K562 (cell line): ENCODE data around the gene SYNGR3. TPM values are rescaled to one million over a fixed set of nuclear protein-coding genes. Genes with fewer than 3 reads are reported as not detected.

Experiments
- BDP1 ChIP-seq: IDR thresholded peaks from 3 replicates; pipeline ENCODE4 v1.6.1; 2011; ENCODE audit not compliant: insufficient read length, insufficient read depth
- CBX1 ChIP-seq: sonication (generic); IDR thresholded peaks from 2 replicates; pipeline ENCODE4 v1.6.1; 2016; ENCODE audit warnings: antibody characterized with exemption, low read depth, mild to moderate bottlenecking
- CCAR2 ChIP-seq: fragments of 200-400 bp; formaldehyde crosslinking; IDR thresholded peaks from 2 replicates; pipeline ENCODE4 v1.6.1; 2017; ENCODE audit warnings: mild to moderate bottlenecking, low read depth, low read length
- ELF4 ChIP-seq: fragments of 450-650 bp; formaldehyde crosslinking; IDR thresholded peaks from 2 replicates; pipeline ENCODE4 v1.4.0; 2022; ENCODE audit warnings: missing genetic modification characterization
- ESRRB ChIP-seq: fragments of 250-450 bp; sonication (Bioruptor Pico); IDR thresholded peaks from 2 replicates; pipeline ENCODE4 v1.5.0; 2020; ENCODE audit warnings: mild to moderate bottlenecking, moderate library complexity, borderline replicate concordance
- FOXO4 ChIP-seq: fragments of 450-650 bp; formaldehyde crosslinking; IDR thresholded peaks from 2 replicates; pipeline ENCODE4 v1.4.0; 2020; ENCODE audit warnings: mild to moderate bottlenecking, moderate library complexity
- HNRNPK ChIP-seq: fragments of 200-400 bp; formaldehyde crosslinking; IDR thresholded peaks from one replicate; pipeline ENCODE4 v1.6.1; 2018; ENCODE audit warnings: mild to moderate bottlenecking, low read depth, low read length; ENCODE audit not compliant: poor library complexity, severe bottlenecking
- HNRNPL ChIP-seq: fragments of 200-400 bp; formaldehyde crosslinking; IDR thresholded peaks from 2 replicates; pipeline ENCODE4 v1.6.1; 2017; ENCODE audit warnings: low read depth, mild to moderate bottlenecking, low read length
- MYC ChIP-seq, 2 experiments: fragments of 250-450 bp in 1 of 2; sonication (Bioruptor Pico) in 1 of 2; IDR thresholded peaks; 2 replicates each; pipeline versions ENCODE4 v1.5.1 to v1.6.1; 2012 to 2021; ENCODE audit warnings: low read depth in 2 of 2, borderline replicate concordance in 1 of 2, improper control_type of control experiment in 1 of 2, low read length in 1 of 2, mild to moderate bottlenecking in 1 of 2, moderate library complexity in 1 of 2
- PBX2 ChIP-seq, 2 experiments: IDR thresholded peaks in 1 of 2; conservative IDR thresholded peaks in 1 of 2; 2 replicates each; pipeline ENCODE4 v1.6.1; 2016; ENCODE audit warnings: low read depth in 2 of 2, mild to moderate bottlenecking in 1 of 2, missing compliant biosample characterization in 1 of 2, missing genetic modification characterization in 1 of 2, moderate library complexity in 1 of 2
- POLR2AphosphoS2 ChIP-seq: IDR thresholded peaks from 2 replicates; pipeline ENCODE4 v1.6.1; 2012; ENCODE audit warnings: low read length, improper control_type of control experiment
- PREB ChIP-seq: sonication (generic); formaldehyde crosslinking; IDR thresholded peaks from 2 replicates; pipeline ENCODE4 v1.8.1; 2023; ENCODE audit warnings: mild to moderate bottlenecking, missing genetic modification reagents
- TFAP4 ChIP-seq: sonication (generic); formaldehyde crosslinking; IDR thresholded peaks from 2 replicates; pipeline ENCODE4 v1.8.0; 2022; ENCODE audit warnings: missing genetic modification reagents, mild to moderate bottlenecking, moderate library complexity, borderline replicate concordance
- ZNF511 ChIP-seq: sonication (generic); formaldehyde crosslinking; IDR thresholded peaks from 2 replicates; pipeline ENCODE4 v1.8.0; 2022; ENCODE audit warnings: mild to moderate bottlenecking, missing genetic modification reagents
- ZNF695 ChIP-seq: fragments of 450-650 bp; formaldehyde crosslinking; IDR thresholded peaks from 2 replicates; pipeline ENCODE4 v1.4.0; 2020; ENCODE audit warnings: mild to moderate bottlenecking, moderate library complexity
- ZNF696 ChIP-seq: fragments of 250-450 bp; sonication (Bioruptor Pico); conservative IDR thresholded peaks from 2 replicates; pipeline ENCODE4 v1.4.0; 2020; ENCODE audit warnings: mild to moderate bottlenecking, moderate library complexity
- polyA plus RNA-seq, 8 experiments: library from polyadenylated mRNA; depleted of rRNA in 4 of 8; stranded (reverse) in 5 of 8; unstranded in 3 of 8; fragments of >200 nt; fragmentation: Nextera tagmentation in 2 of 8; fragmentation: Illumina TruSeq in 1 of 8; extraction: Ambion mirVana in 2 of 8; extraction: Trizol in 1 of 8; gene quantifications; 2 replicates each; pipeline versions ENCODE4 v1.2.1 to v1.2.3, GENCODE V29; 2011 to 2014; ENCODE audit warnings: inconsistent platforms in 1 of 8, missing spikeins in 1 of 8
- total RNA-seq, 7 experiments: library from RNA; depleted of rRNA in 6 of 7; stranded (reverse); fragments of >200 nt in 6 of 7; fragmentation: Illumina TruSeq in 2 of 7; extraction: Trizol in 2 of 7; gene quantifications; 2 replicates each; pipeline versions ENCODE4 v1.2.1 to v1.2.3, GENCODE V29; 2011 to 2021; ENCODE audit warnings: low replicate concordance in 1 of 7

The SYNGR3 gene
- total and polyA plus RNA-seq, 9 of the 15 experiments (the other 6 are each of a cell fraction or from before 2014, with no cell fraction given): 3.7 to 69.2 (median 36.3) TPM

- TF ChIP-seq FOXO4 (CRISPR knock-in tag) (0 out of 2 replicates have a peak, but pooled peaks have one; percentile 54), ZNF696 (CRISPR knock-in tag) (peak; percentile 14; the same call in 1 of the 2 replicates), HNRNPL (peak; percentile 83), PREB (0 out of 2 replicates have a peak, but pooled peaks have one; percentile 84), ZNF511 (no peak), ZNF695 (0 out of 2 replicates have a peak, but pooled peaks have one; percentile 52), CCAR2 (0 out of 2 replicates have a peak, but pooled peaks have one; percentile 29), ESRRB (CRISPR knock-in tag) (peak; percentile 88; the same call in 1 of the 2 replicates), MYC (IDR thresholded peaks at IDR 0.05; ENCODE audit: low read depth, low read length) (no peak; the same call in 1 of the 2 replicates), MYC (CRISPR knock-in tag; IDR thresholded peaks at IDR 0.05; ENCODE audit: borderline replicate concordance, low read depth) (peak; percentile 63; the same call in 1 of the 2 replicates), ELF4 (CRISPR knock-in tag) (peak; percentile 69; the same call in 1 of the 2 replicates), HNRNPK (no peak), TFAP4 (peak; percentile 70), PBX2 (CRISPR knock-in tag; IDR thresholded peaks at IDR 0.05; ENCODE audit: low read depth) (no peak), PBX2 (tag; conservative IDR thresholded peaks at IDR 0.05; ENCODE audit: low read depth) (no peak), CBX1 (peak; percentile 39; the same call in 1 of the 2 replicates), BDP1 (no peak), POLR2AphosphoS2 (peak; percentile 99)
Observed at GRCh38 chr16:1960665-1961630, 28.8 kb upstream of the SYNGR3 start (continued).
